PC-3 (cell line): ENCODE data around the gene PTH2. TPM values are rescaled to one million over a fixed set of nuclear protein-coding genes. Genes with fewer than 3 reads are reported as not detected.

Experiments
- ATAC-seq: fragments of 200-7000 bp; cut with Tn5 transposase; 2 replicates; pipeline ENCODE4 v1.9.1; 2020; ENCODE audit warnings: mild to moderate bottlenecking, moderate library complexity
- BruUV-seq: library from RNA; stranded (reverse); fragments of 400-500 nt; replicated peaks from 2 replicates; lab custom pipeline; 2021; lab: Mats Ljungman, UMichigan
- CTCF ChIA-PET: fragments of 300-600 bp; sonication (Branson Sonifier 250); formaldehyde crosslinking; loops from one replicate; lab custom pipeline; 2022; ENCODE audit warnings: antibody characterized with exemption; lab: Charles Lee
- POLR2A ChIA-PET: fragments of 300-600 bp; sonication (Branson Sonifier 250); formaldehyde crosslinking; loops from one replicate; lab custom pipeline; 2022; ENCODE audit warnings: antibody characterized with exemption; ENCODE audit not compliant: unreplicated experiment; lab: Charles Lee
- DNase-seq: peaks from one replicate; pipeline ENCODE4 v3.0.0-alpha.2; 2015
- H2AFZ ChIP-seq: fragments of 300-600 bp; sonication (generic); 2 replicates; pipeline ENCODE4 v1.6.0; 2016; ENCODE audit warnings: antibody characterized with exemption, low read length
- H3F3A ChIP-seq: fragments of 300-600 bp; sonication (generic); one replicate; pipeline ENCODE4 v1.6.0; 2017; ENCODE audit warnings: antibody characterized with exemption, low read length, control low read depth, mild to moderate bottlenecking; ENCODE audit not compliant: unreplicated experiment
- H3K27ac ChIP-seq: fragments of 300-600 bp; sonication (generic); 2 replicates; pipeline ENCODE4 v1.5.1; 2016; ENCODE audit warnings: mild to moderate bottlenecking, low read length
- H3K27me3 ChIP-seq: fragments of 300-600 bp; sonication (generic); 2 replicates; pipeline ENCODE4 v1.6.1; 2016; ENCODE audit warnings: low read length, mixed read lengths
- H3K36me3 ChIP-seq: fragments of 300-600 bp; sonication (generic); 2 replicates; pipeline ENCODE4 v1.6.1; 2016; ENCODE audit warnings: low read depth, mixed run types, low read length, mixed read lengths
- H3K4me1 ChIP-seq: fragments of 300-600 bp; sonication (generic); 2 replicates; pipeline ENCODE4 v1.5.1; 2016; ENCODE audit warnings: low read length; ENCODE audit not compliant: insufficient read depth
- H3K4me2 ChIP-seq: fragments of 300-600 bp; sonication (generic); 2 replicates; pipeline ENCODE4 v1.6.0; 2016; ENCODE audit warnings: low read length
- H3K4me3 ChIP-seq: fragments of 300-600 bp; sonication (generic); 2 replicates; pipeline ENCODE4 v1.5.1; 2016; ENCODE audit warnings: mild to moderate bottlenecking, low read length, mixed read lengths
- H3K79me2 ChIP-seq: fragments of 300-600 bp; sonication (generic); 2 replicates; pipeline ENCODE4 v1.6.1; 2017; ENCODE audit warnings: low read length, mixed read lengths
- H3K9ac ChIP-seq: fragments of 300-600 bp; sonication (generic); 2 replicates; pipeline ENCODE4 v1.6.0; 2016; ENCODE audit warnings: mild to moderate bottlenecking, low read length
- H3K9me2 ChIP-seq: fragments of 300-600 bp; sonication (generic); replicated peaks from 2 replicates; pipeline ENCODE4 v1.6.1; 2016; ENCODE audit warnings: mixed run types, low read length, mixed read lengths
- H3K9me3 ChIP-seq: fragments of 300-600 bp; sonication (generic); 2 replicates; pipeline ENCODE4 v1.6.1; 2016; ENCODE audit warnings: low read length, mixed read lengths
- H4K20me1 ChIP-seq: fragments of 300-600 bp; sonication (generic); 2 replicates; pipeline ENCODE4 v1.6.1; 2016; ENCODE audit warnings: low read length, mixed read lengths
- CTCF ChIP-seq: fragments of 300-600 bp; sonication (generic); conservative IDR thresholded peaks from 2 replicates; pipeline ENCODE4 v1.5.1; 2017; ENCODE audit warnings: antibody characterized with exemption, low read depth, mild to moderate bottlenecking, low read length
- EZH2 ChIP-seq: fragments of 300-600 bp; sonication (generic); IDR thresholded peaks from one replicate; pipeline ENCODE4 v1.6.1; 2017; ENCODE audit warnings: antibody characterized with exemption, mild to moderate bottlenecking, low read length; ENCODE audit not compliant: unreplicated experiment
- EZH2phosphoT487 ChIP-seq: fragments of 300-600 bp; sonication (generic); IDR thresholded peaks from 2 replicates; pipeline ENCODE4 v1.6.1; 2018; ENCODE audit warnings: mild to moderate bottlenecking, antibody characterized with exemption, low read length, borderline replicate concordance
- intact Hi-C: fragments of 100-400 bp; cut with micrococcal nuclease; formaldehyde crosslinking; loops from 2 replicates; pipeline ENCODE4 v1.9.0; 2023
- total RNA-seq: library from RNA; depleted of rRNA; stranded (reverse); fragments of >200 nt; gene quantifications from 2 replicates; pipeline ENCODE4 v1.2.3, GENCODE V29; 2014

Gene PTH2
- total RNA-seq, 1 experiment from 2014 or later = not detected

DNA sequence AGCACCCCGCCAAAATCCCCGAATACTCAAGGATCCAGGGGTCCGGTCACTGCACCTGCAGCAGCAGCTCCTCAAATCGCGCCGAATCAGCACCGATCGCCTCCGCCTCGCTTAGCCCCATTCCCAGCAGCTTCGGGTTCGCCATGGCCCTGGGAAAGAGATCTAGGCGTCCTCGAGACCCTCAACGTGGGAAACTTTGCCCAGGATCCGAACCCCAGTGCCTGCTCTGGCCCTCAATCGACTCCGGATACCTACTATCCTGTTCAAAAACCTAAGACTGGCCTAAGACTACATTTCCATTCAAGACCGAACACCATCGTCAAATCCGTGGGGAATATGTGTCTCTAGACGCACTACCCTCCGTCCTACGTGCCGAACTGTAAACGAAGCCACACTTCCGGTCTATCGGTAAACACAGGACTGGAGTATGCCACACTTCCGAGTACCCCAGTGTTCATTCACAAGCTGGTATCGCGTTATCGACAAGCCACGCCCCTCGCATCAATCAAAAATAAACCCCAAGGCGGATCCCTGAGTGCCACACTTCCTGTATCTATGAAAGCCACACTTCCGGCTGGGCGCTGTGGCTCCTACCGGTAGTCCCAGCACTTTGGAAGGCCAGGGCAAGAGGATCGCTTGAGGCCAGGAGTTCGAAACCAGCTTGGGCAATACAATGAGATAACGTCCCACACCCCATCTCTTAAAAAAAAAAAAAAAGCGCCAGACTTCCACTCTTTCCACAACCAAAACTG is 28.4 kb upstream of the PTH2 start, which contains the start of gene PIH1D1:
PIH1D1 (minus strand) TSS at position 385 of the 752 bp plus-strand sequence; CDS start at position 145, 240 bp downstream.
- H3F3A ChIP-seq = no peaks in the 10 kb centered on the region
- peak within 1 kb of the TSS; percentile 88 for H3K4me2 ChIP-seq
- no peaks in the 10 kb centered on the region for H3K9me3 ChIP-seq
- H3K9ac ChIP-seq = peak within 1 kb of the TSS; percentile 86
- no peaks in the 10 kb centered on the region for H4K20me1 ChIP-seq
- ChIA-PET CTCF (interaction anchor here (0.6 kb wide), 2 partner anchors 90 to 95 kb away, joined by 4 to 8 read pairs; partner anchors contain the start of gene TEAD2), POLR2A (interaction anchor here (0.5 to 0.6 kb wide), 4 partner anchors 33 to 337 kb away, joined by 3 to 14 read pairs (median 12); partner anchors contain the start of gene TEAD2)
- no peak for TF ChIP-seq EZH2phosphoT487
- H3K4me3 ChIP-seq = peak within 1 kb of the TSS; percentile 80
- H3K9me2 ChIP-seq = no peaks in the 10 kb centered on the region
- BruUV-seq = TSS peak; percentile 96
- H2AFZ ChIP-seq = peak within 1 kb of the TSS; percentile 78
- peaks cover 3% of the 10 kb centered on the region; the same call in 1 of the 2 replicates for H3K36me3 ChIP-seq
- peak within 1 kb of the TSS; percentile 11; the same call in 1 of the 2 replicates for H3K27ac ChIP-seq
- peak; percentile 100 for DNase-seq
- H3K27me3 ChIP-seq = no peaks in the 10 kb centered on the region
- peak; percentile 97 for ATAC-seq
- H3K4me1 ChIP-seq = peaks cover 8% of the 10 kb centered on the region; the same call in 1 of the 2 replicates
- intact Hi-C loops = loop anchor here (1.0 kb wide), 2 partner anchors 8 to 36 kb away; partner anchors contain the start of gene RPL13A
- peaks cover 18% of the 10 kb centered on the region for H3K79me2 ChIP-seq

DNA sequence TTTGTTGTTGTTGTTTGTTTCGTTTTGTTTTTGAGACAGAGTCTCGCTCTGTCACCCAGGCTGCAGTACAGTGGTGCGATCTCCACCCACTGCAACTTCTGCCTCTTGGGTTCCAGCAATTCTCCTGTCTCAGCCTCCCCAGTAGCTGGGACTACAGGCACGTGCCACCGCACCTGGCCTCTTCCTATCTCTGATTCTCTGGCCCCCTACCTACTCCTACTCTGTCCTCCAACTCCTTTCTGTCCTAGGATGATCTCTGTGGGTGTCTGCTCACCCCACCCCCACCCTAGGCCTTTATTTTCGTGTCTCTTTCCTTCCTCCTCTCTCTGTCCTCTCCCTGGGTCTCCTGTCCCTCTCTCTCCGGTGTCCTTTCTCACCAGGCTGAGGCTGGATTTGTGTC is 27.2 kb upstream of the PTH2 start:
- DNase-seq (no peak), ATAC-seq (no peak)
- Histone ChIP-seq H3K9me2 (no peaks in the 10 kb centered on the region), H3K27me3 (no peaks in the 10 kb centered on the region), H3K9ac (peak overlapping the region; percentile 86), H3K9me3 (no peaks in the 10 kb centered on the region), H2AFZ (no peak overlapping the region), H3K27ac (no peak overlapping the region), H3F3A (no peaks in the 10 kb centered on the region), H3K4me3 (peak overlapping the region; percentile 80), H3K36me3 (peaks cover 3% of the 10 kb centered on the region; the same call in 1 of the 2 replicates), H3K79me2 (peaks cover 18% of the 10 kb centered on the region), H3K4me2 (peak overlapping the region; percentile 88), H4K20me1 (no peaks in the 10 kb centered on the region), H3K4me1 (peaks cover 8% of the 10 kb centered on the region; the same call in 1 of the 2 replicates)
- TF ChIP-seq EZH2 (no peak), EZH2phosphoT487 (no peak), CTCF (no peak)
- no TSS peak for BruUV-seq
- ChIA-PET POLR2A (no interaction called here), CTCF (no interaction called here)
- intact Hi-C loops = no loop called here

- DNase-seq (no peak), ATAC-seq (no peak)
- no peak overlapping the region for H3K4me3 ChIP-seq
- H3F3A ChIP-seq = no peaks in the 10 kb centered on the region
- no peak overlapping the region for H3K9ac ChIP-seq
- no peaks in the 10 kb centered on the region for H3K9me2 ChIP-seq
- intact Hi-C loops = no loop called here
- peaks cover 18% of the 10 kb centered on the region for H3K79me2 ChIP-seq
- BruUV-seq = no TSS peak
- no peaks in the 10 kb centered on the region for H3K27me3 ChIP-seq
- H3K27ac ChIP-seq = no peak overlapping the region
- H3K36me3 ChIP-seq = peaks cover 3% of the 10 kb centered on the region; the same call in 1 of the 2 replicates
- no peak overlapping the region for H2AFZ ChIP-seq
- H4K20me1 ChIP-seq = no peaks in the 10 kb centered on the region
- POLR2A ChIA-PET = no interaction called here
- no peak for TF ChIP-seq CTCF
- TF ChIP-seq EZH2 = no peak
- no peak for TF ChIP-seq EZH2phosphoT487
- no peak overlapping the region for H3K4me2 ChIP-seq
- H3K9me3 ChIP-seq = no peaks in the 10 kb centered on the region
- CTCF ChIA-PET = no interaction called here
- H3K4me1 ChIP-seq = peaks cover 8% of the 10 kb centered on the region; the same call in 1 of the 2 replicates
These were observed 25.2 kb upstream of the PTH2 start for GRCh38 chr19:49448432-49448786.
